GM18951 (cell line): ENCODE results near the gene CENPO.
"Not testable (repeated sequence)": the region's sequence is repeated elsewhere in the genome, so short reads cannot be mapped to it uniquely, and the experiment has no call there.

Experiments
- POLR2A ChIP-seq: IDR thresholded peaks from 4 replicates; pipeline ENCODE4 v1.6.1; 2011; ENCODE audit warnings: mild to moderate bottlenecking; ENCODE audit not compliant: insufficient read length, insufficient read depth; ENCODE audit errors: extremely low read depth
- in situ Hi-C: fragments of 300-500 bp; cut with MboI; formaldehyde crosslinking; loops from one replicate; pipeline ENCODE4 v1.12.0; 2022; ENCODE audit warnings: low sequenced_read_pairs, mixed read lengths, inconsistent platforms; ENCODE audit not compliant: unreplicated experiment

CENPO gene

GRCh38 chr2:24832931-24833701 is 39.9 kb downstream of the CENPO start:
- no peak for TF ChIP-seq POLR2A
- in situ Hi-C loops, result no loop called here

GRCh38 chr2:24833821-24834732 is 40.9 kb downstream of the CENPO start:
- in situ Hi-C loops, result no loop called here
- TF ChIP-seq POLR2A, result no peak

- TF ChIP-seq POLR2A, result no peak
- in situ Hi-C loops, result no loop called here
These were observed 41.6 kb downstream of the CENPO start for GRCh38 chr2:24834733-24835395.

- in situ Hi-C loops, result not testable (repeated sequence)
These were observed 42.2 kb downstream of the CENPO start for GRCh38 chr2:24835411-24835810.

- no peak for TF ChIP-seq POLR2A
- in situ Hi-C loops, result no loop called here
These were observed 43.0 kb downstream of the CENPO start for GRCh38 chr2:24836206-24836605.

- no peak for TF ChIP-seq POLR2A
- in situ Hi-C loops, result no loop called here
These were observed 43.5 kb downstream of the CENPO start for GRCh38 chr2:24836706-24837105.

GRCh38 chr2:24837996-24838513 is 44.8 kb downstream of the CENPO start:
- TF ChIP-seq POLR2A, result no peak
- in situ Hi-C loops, result no loop called here

- no peak for TF ChIP-seq POLR2A
- in situ Hi-C loops, result no loop called here
These were observed 45.3 kb downstream of the CENPO start for GRCh38 chr2:24838541-24838940.

- in situ Hi-C loops, result no loop called here
- no peak for TF ChIP-seq POLR2A
These were observed 46.5 kb downstream of the CENPO start for GRCh38 chr2:24839729-24840128.

- TF ChIP-seq POLR2A, result no peak
- in situ Hi-C loops, result no loop called here
These were observed 47.1 kb downstream of the CENPO start for GRCh38 chr2:24840164-24840869.

- in situ Hi-C loops, result no loop called here
- no peak for TF ChIP-seq POLR2A
These were observed 48.0 kb downstream of the CENPO start for GRCh38 chr2:24840962-24841945.
